ENCODE results near the gene WDR31.

- TF ChIP-seq CTCF (IDR thresholded peaks at IDR 0.05 in 8 of 11, conservative IDR thresholded peaks at IDR 0.05 in 3 of 11) (no peak), POLR2A (IDR thresholded peaks at IDR 0.05) (no peak), POLR2AphosphoS5 (IDR thresholded peaks at IDR 0.05) (no peak)
Observed at GRCh38 chr9:113320051-113320450, 20.0 kb downstream of the WDR31 start.
